ENCODE measurements around the gene SH3BP5. TPM values are rescaled to one million over a fixed set of nuclear protein-coding genes. Genes with fewer than 3 reads are reported as not detected.

SH3BP5 gene
- polyA plus RNA-seq, 1 of the 3 experiments (the other 2 are of a cell fraction) = 29.5 TPM

GRCh38 chr3:15305359-15305844, 27.0 kb downstream of the SH3BP5 start:
- no peaks in the 10 kb centered on the region for H3K27me3 ChIP-seq (ENCODE audit: insufficient read depth)
- H3K9me2 ChIP-seq = no peaks in the 10 kb centered on the region
- ChIA-PET CTCF (interaction anchor here (0.8 to 1.5 kb wide), 3 partner anchors 14 to 36 kb away, joined by 3 to 4 read pairs (median 4); no protein-coding TSS in a partner anchor), POLR2A (no interaction called here)
- H3K4me2 ChIP-seq = no peak overlapping the region
- peaks cover 4 to 22% of the 10 kb centered on the region in 2 experiments; a peak in 3 of 4 replicates for H3K4me1 ChIP-seq (ENCODE audit: control insufficient read depth in 1 of 2, insufficient read depth in 2 of 2, low read depth in 1 of 2, low read length in 1 of 2)
- no peaks in the 10 kb centered on the region for H3K9me3 ChIP-seq
- TF ChIP-seq EP300 (IDR thresholded peaks at IDR 0.05; ENCODE audit: borderline replicate concordance in 1 of 2, low read depth in 1 of 2, low read length in 1 of 2) = no peak
- TF ChIP-seq, protein P1, sequence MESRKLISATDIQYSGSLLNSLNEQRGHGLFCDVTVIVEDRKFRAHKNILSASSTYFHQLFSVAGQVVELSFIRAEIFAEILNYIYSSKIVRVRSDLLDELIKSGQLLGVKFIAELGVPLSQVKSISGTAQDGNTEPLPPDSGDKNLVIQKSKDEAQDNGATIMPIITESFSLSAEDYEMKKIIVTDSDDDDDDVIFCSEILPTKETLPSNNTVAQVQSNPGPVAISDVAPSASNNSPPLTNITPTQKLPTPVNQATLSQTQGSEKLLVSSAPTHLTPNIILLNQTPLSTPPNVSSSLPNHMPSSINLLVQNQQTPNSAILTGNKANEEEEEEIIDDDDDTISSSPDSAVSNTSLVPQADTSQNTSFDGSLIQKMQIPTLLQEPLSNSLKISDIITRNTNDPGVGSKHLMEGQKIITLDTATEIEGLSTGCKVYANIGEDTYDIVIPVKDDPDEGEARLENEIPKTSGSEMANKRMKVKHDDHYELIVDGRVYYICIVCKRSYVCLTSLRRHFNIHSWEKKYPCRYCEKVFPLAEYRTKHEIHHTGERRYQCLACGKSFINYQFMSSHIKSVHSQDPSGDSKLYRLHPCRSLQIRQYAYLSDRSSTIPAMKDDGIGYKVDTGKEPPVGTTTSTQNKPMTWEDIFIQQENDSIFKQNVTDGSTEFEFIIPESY (IDR thresholded peaks at IDR 0.05; ENCODE audit: borderline replicate concordance, low read depth) = no peak
- no peak for TF ChIP-seq NFIC (IDR thresholded peaks at IDR 0.05; ENCODE audit: borderline replicate concordance)
- TF ChIP-seq CTCF (IDR thresholded peaks at IDR 0.05) = peak; percentile 42
- no peak for TF ChIP-seq PBX3 (IDR thresholded peaks at IDR 0.05)
- TF ChIP-seq YY1 (IDR thresholded peaks at IDR 0.05; ENCODE audit: low read depth) = no peak
- TF ChIP-seq, protein P2, sequence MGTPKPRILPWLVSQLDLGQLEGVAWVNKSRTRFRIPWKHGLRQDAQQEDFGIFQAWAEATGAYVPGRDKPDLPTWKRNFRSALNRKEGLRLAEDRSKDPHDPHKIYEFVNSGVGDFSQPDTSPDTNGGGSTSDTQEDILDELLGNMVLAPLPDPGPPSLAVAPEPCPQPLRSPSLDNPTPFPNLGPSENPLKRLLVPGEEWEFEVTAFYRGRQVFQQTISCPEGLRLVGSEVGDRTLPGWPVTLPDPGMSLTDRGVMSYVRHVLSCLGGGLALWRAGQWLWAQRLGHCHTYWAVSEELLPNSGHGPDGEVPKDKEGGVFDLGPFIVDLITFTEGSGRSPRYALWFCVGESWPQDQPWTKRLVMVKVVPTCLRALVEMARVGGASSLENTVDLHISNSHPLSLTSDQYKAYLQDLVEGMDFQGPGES (IDR thresholded peaks at IDR 0.05; ENCODE audit: low read depth, low read length) = no peak
- H3K4me3 ChIP-seq (ENCODE audit: low read depth in 2 of 2, low read length in 1 of 2) = no peak overlapping the region
- no peak overlapping the region for H2AFZ ChIP-seq (ENCODE audit: low read depth)
- peaks cover 5 to 14% of the 10 kb centered on the region in 2 experiments for H3K36me3 ChIP-seq (replicated peaks in 1 of 2; ENCODE audit: control insufficient read depth in 1 of 2, insufficient read depth in 2 of 2, low read length in 1 of 2)
- H3K9ac ChIP-seq = no peak overlapping the region
- H3F3A ChIP-seq (replicated peaks; ENCODE audit: insufficient read depth) = peaks cover 8% of the 10 kb centered on the region
- H3K27ac ChIP-seq (ENCODE audit: low read depth in 2 of 2, low read length in 1 of 2) = no peak overlapping the region
- WGBS (ENCODE audit: low lambda C conversion rate) = 70% methylated on average over 6 of the region's 6 CpGs
- no peaks in the 10 kb centered on the region for H4K20me1 ChIP-seq (ENCODE audit: insufficient read depth)
- peak; percentile 48 for DNase-seq
- no peaks in the 10 kb centered on the region; the same call in 1 of the 2 replicates for H3K79me2 ChIP-seq (ENCODE audit: insufficient read depth)

GRCh38 chr3:15303728-15304127, 28.7 kb downstream of the SH3BP5 start:
- no peak overlapping the region for H3K27ac ChIP-seq (ENCODE audit: low read depth in 2 of 2, low read length in 1 of 2)
- no peak overlapping the region for H2AFZ ChIP-seq (ENCODE audit: low read depth)
- H3K27me3 ChIP-seq (ENCODE audit: insufficient read depth) = no peaks in the 10 kb centered on the region
- peaks cover 2 to 8% of the 10 kb centered on the region in 2 experiments; a peak in 3 of 4 replicates for H3K4me1 ChIP-seq (ENCODE audit: control insufficient read depth in 1 of 2, insufficient read depth in 2 of 2, low read depth in 1 of 2, low read length in 1 of 2)
- 89% methylated on average over 11 of the region's 13 CpGs for WGBS (ENCODE audit: low lambda C conversion rate)
- H3K9me3 ChIP-seq = no peaks in the 10 kb centered on the region
- no peaks in the 10 kb centered on the region for H3F3A ChIP-seq (replicated peaks; ENCODE audit: insufficient read depth)
- peaks cover 5 to 14% of the 10 kb centered on the region in 2 experiments for H3K36me3 ChIP-seq (replicated peaks in 1 of 2; ENCODE audit: control insufficient read depth in 1 of 2, insufficient read depth in 2 of 2, low read length in 1 of 2)
- no peak overlapping the region for H3K4me3 ChIP-seq (ENCODE audit: low read depth in 2 of 2, low read length in 1 of 2)
- no peaks in the 10 kb centered on the region for H4K20me1 ChIP-seq (ENCODE audit: insufficient read depth)
- DNase-seq = no peak
- no peak overlapping the region for H3K9ac ChIP-seq
- POLR2A ChIA-PET = no interaction called here
- no peak for TF ChIP-seq GABPA (IDR thresholded peaks at IDR 0.05; ENCODE audit: low read depth)
- H3K79me2 ChIP-seq (ENCODE audit: insufficient read depth) = no peaks in the 10 kb centered on the region; the same call in 1 of the 2 replicates
- H3K4me2 ChIP-seq = no peak overlapping the region
- CTCF ChIA-PET = interaction anchor here (0.8 to 1.5 kb wide), 3 partner anchors 17 to 36 kb away, joined by 3 to 4 read pairs (median 3); no protein-coding TSS in a partner anchor
- H3K9me2 ChIP-seq = no peaks in the 10 kb centered on the region
